Panc1 (cell line): ENCODE measurements around the gene SPECC1. TPM values are rescaled to one million over a fixed set of nuclear protein-coding genes. Genes with fewer than 3 reads are reported as not detected.

Experiments used
- ATAC-seq: fragments of 200-7000 bp; cut with Tn5 transposase; 2 replicates; pipeline ENCODE4 v1.9.1; 2020; ENCODE audit warnings: mild to moderate bottlenecking, moderate library complexity
- BruUV-seq: library from RNA; stranded (reverse); fragments of 400-500 nt; replicated peaks from 2 replicates; lab custom pipeline; 2021; lab: Mats Ljungman, UMichigan
- CTCF ChIA-PET: fragments of 300-600 bp; sonication (Branson Sonifier 250); formaldehyde crosslinking; loops from one replicate; lab custom pipeline; 2022; ENCODE audit warnings: antibody characterized with exemption; lab: Charles Lee
- POLR2A ChIA-PET: fragments of 300-600 bp; sonication (Branson Sonifier 250); formaldehyde crosslinking; loops from one replicate; lab custom pipeline; 2022; ENCODE audit warnings: antibody characterized with exemption; lab: Charles Lee
- DNase-seq: peaks from one replicate; pipeline ENCODE4 v3.0.0-alpha.2; 2010; ENCODE audit warnings: low read depth, low spot score
- H3K27ac ChIP-seq: 2 replicates; pipeline ENCODE4 v1.5.1; 2011; ENCODE audit warnings: mild to moderate bottlenecking, low read length, inconsistent platforms
- H3K27me3 ChIP-seq: fragments of 200-500 bp; sonication (Bioruptor generic); 2 replicates; pipeline ENCODE4 v1.6.0; 2014; ENCODE audit warnings: low read length, inconsistent platforms; ENCODE audit not compliant: control insufficient read depth, insufficient read depth
- H3K36me3 ChIP-seq: fragments of 200-500 bp; sonication (Bioruptor generic); 2 replicates; pipeline ENCODE4 v1.5.1; 2014; ENCODE audit warnings: inconsistent platforms, mild to moderate bottlenecking, low read length, moderate library complexity; ENCODE audit not compliant: control insufficient read depth, insufficient read depth
- H3K4me1 ChIP-seq: 2 replicates; pipeline ENCODE4 v1.5.1; 2011; ENCODE audit warnings: inconsistent platforms, mild to moderate bottlenecking, low read length, moderate library complexity; ENCODE audit not compliant: control insufficient read depth, insufficient read depth
- H3K4me3 ChIP-seq, 2 experiments: 2 replicates each; pipeline ENCODE4 v1.5.1; 2011 to 2012; ENCODE audit warnings: low read depth in 2 of 2, low read length in 2 of 2, mild to moderate bottlenecking in 2 of 2, inconsistent platforms in 1 of 2, moderate library complexity in 1 of 2
- H3K9me3 ChIP-seq: fragments of 200-500 bp; sonication (Bioruptor generic); 2 replicates; pipeline ENCODE4 v1.5.1; 2014; ENCODE audit warnings: low read depth, mild to moderate bottlenecking, inconsistent platforms, low read length, moderate library complexity; ENCODE audit not compliant: control insufficient read depth, insufficient read depth
- CTCF ChIP-seq: fragments of 450-650 bp; IDR thresholded peaks from 2 replicates; pipeline ENCODE4 v1.5.1; 2017; ENCODE audit warnings: mild to moderate bottlenecking
- POLR2AphosphoS5 ChIP-seq: IDR thresholded peaks from 2 replicates; pipeline ENCODE4 v1.6.1; 2012; ENCODE audit warnings: mild to moderate bottlenecking, low read depth, low read length, moderate library complexity
- SIN3A ChIP-seq: IDR thresholded peaks from 2 replicates; pipeline ENCODE4 v1.6.1; 2012; ENCODE audit warnings: low read depth, mild to moderate bottlenecking, low read length, moderate library complexity, borderline replicate concordance; ENCODE audit not compliant: insufficient read depth
- TCF7L2 ChIP-seq: IDR thresholded peaks from 2 replicates; pipeline ENCODE4 v1.6.1; 2011; ENCODE audit warnings: mild to moderate bottlenecking, low read depth, low read length, inconsistent platforms
- in situ Hi-C: cut with HindIII; loops from 2 replicates; pipeline ENCODE4 v1.10.0; 2016; ENCODE audit warnings: low sequenced_read_pairs, low pct_unique_long_range_greater_than_20kb
- intact Hi-C: fragments of 100-400 bp; cut with micrococcal nuclease; formaldehyde crosslinking; loops from one replicate; pipeline ENCODE4 v1.10.0; 2022; ENCODE audit not compliant: unreplicated experiment
- total RNA-seq: library from RNA; stranded (reverse); gene quantifications from one replicate; pipeline ENCODE4 v1.2.1, GENCODE V29; 2021; ENCODE audit not compliant: unreplicated experiment
- TF ChIP-seq, protein P1 (sequence below), 2 experiments: IDR thresholded peaks; 2 replicates each; pipeline ENCODE4 v1.6.1; 2011 to 2012; ENCODE audit warnings: low read depth in 2 of 2, control low read depth in 1 of 2, low read length in 1 of 2, mild to moderate bottlenecking in 1 of 2, moderate library complexity in 1 of 2; ENCODE audit not compliant: insufficient read depth in 1 of 2

Gene SPECC1
- total RNA-seq, 1 experiment from 2014 or later = 80.8 TPM

- H3K4me3 ChIP-seq = no peak overlapping the region
- DNase-seq (peak; percentile 8), ATAC-seq (no peak)
- no peak for TF ChIP-seq SIN3A
- no peak for TF ChIP-seq POLR2AphosphoS5
- TF ChIP-seq, protein P1, sequence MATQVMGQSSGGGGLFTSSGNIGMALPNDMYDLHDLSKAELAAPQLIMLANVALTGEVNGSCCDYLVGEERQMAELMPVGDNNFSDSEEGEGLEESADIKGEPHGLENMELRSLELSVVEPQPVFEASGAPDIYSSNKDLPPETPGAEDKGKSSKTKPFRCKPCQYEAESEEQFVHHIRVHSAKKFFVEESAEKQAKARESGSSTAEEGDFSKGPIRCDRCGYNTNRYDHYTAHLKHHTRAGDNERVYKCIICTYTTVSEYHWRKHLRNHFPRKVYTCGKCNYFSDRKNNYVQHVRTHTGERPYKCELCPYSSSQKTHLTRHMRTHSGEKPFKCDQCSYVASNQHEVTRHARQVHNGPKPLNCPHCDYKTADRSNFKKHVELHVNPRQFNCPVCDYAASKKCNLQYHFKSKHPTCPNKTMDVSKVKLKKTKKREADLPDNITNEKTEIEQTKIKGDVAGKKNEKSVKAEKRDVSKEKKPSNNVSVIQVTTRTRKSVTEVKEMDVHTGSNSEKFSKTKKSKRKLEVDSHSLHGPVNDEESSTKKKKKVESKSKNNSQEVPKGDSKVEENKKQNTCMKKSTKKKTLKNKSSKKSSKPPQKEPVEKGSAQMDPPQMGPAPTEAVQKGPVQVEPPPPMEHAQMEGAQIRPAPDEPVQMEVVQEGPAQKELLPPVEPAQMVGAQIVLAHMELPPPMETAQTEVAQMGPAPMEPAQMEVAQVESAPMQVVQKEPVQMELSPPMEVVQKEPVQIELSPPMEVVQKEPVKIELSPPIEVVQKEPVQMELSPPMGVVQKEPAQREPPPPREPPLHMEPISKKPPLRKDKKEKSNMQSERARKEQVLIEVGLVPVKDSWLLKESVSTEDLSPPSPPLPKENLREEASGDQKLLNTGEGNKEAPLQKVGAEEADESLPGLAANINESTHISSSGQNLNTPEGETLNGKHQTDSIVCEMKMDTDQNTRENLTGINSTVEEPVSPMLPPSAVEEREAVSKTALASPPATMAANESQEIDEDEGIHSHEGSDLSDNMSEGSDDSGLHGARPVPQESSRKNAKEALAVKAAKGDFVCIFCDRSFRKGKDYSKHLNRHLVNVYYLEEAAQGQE (IDR thresholded peaks at IDR 0.05; ENCODE audit: insufficient read depth in 1 of 2, low read depth in 2 of 2, low read length in 1 of 2) = no peak
- no peak for TF ChIP-seq CTCF
- no peak for TF ChIP-seq TCF7L2
- no peaks in the 10 kb centered on the region for H3K9me3 ChIP-seq
- POLR2A ChIA-PET = no interaction called here
- H3K27me3 ChIP-seq = no peaks in the 10 kb centered on the region
- in situ Hi-C loops = no loop called here
- no TSS peak for BruUV-seq
- intact Hi-C loops = no loop called here
- H3K36me3 ChIP-seq = peaks cover 3% of the 10 kb centered on the region; the same call in 1 of the 2 replicates
- no peak overlapping the region for H3K27ac ChIP-seq
- CTCF ChIA-PET = no interaction called here
- no peaks in the 10 kb centered on the region for H3K4me1 ChIP-seq
These were observed 254.4 kb downstream of the SPECC1 start for GRCh38 chr17:20263595-20263994.

GRCh38 chr17:20264996-20265395 lies 255.8 kb downstream of the SPECC1 start:
- in situ Hi-C loops = no loop called here
- BruUV-seq = no TSS peak
- CTCF ChIA-PET = no interaction called here

More at GRCh38 chr17:20264996-20265395, 255.8 kb downstream of the SPECC1 start:
- DNase-seq (no peak), ATAC-seq (no peak)
- H3K27me3 ChIP-seq = no peaks in the 10 kb centered on the region
- POLR2A ChIA-PET = interaction anchor here (0.6 kb wide), 1 partner anchor 9 kb away, joined by 4 read pairs; no protein-coding TSS in a partner anchor
- H3K9me3 ChIP-seq = no peaks in the 10 kb centered on the region
- H3K27ac ChIP-seq = no peak overlapping the region
- H3K36me3 ChIP-seq = 0 out of 2 replicates have a peak, but pooled peaks cover 3% of the 10 kb centered on the region
- no peak overlapping the region for H3K4me3 ChIP-seq
- intact Hi-C loops = no loop called here
- H3K4me1 ChIP-seq = no peaks in the 10 kb centered on the region
- TF ChIP-seq SIN3A = no peak
- no peak for TF ChIP-seq TCF7L2
- TF ChIP-seq, protein P1 (IDR thresholded peaks at IDR 0.05; ENCODE audit: insufficient read depth in 1 of 2, low read depth in 2 of 2, low read length in 1 of 2) = no peak
- TF ChIP-seq CTCF = no peak
- no peak for TF ChIP-seq POLR2AphosphoS5
